ENCODE data around the gene TUB.

The TUB gene

GRCh38 chr11:8080674-8081590, at the start of gene TUB:
TUB (plus strand) TSS chr11:8081211; CDS start chr11:8081511, 300 bp downstream.
- DNase-seq (ENCODE audit: low read depth in 2 of 3, low spot score in 1 of 3) = no peak

GRCh38 chr11:8031248-8032115, 49.5 kb upstream of the TUB start:
- no peak for DNase-seq (ENCODE audit: low read depth in 2 of 3, low spot score in 1 of 3)

- DNase-seq (ENCODE audit: low read depth in 2 of 3, low spot score in 1 of 3) = no peak
Measured at GRCh38 chr11:8032122-8032521, 48.9 kb upstream of the TUB start.

DNA sequence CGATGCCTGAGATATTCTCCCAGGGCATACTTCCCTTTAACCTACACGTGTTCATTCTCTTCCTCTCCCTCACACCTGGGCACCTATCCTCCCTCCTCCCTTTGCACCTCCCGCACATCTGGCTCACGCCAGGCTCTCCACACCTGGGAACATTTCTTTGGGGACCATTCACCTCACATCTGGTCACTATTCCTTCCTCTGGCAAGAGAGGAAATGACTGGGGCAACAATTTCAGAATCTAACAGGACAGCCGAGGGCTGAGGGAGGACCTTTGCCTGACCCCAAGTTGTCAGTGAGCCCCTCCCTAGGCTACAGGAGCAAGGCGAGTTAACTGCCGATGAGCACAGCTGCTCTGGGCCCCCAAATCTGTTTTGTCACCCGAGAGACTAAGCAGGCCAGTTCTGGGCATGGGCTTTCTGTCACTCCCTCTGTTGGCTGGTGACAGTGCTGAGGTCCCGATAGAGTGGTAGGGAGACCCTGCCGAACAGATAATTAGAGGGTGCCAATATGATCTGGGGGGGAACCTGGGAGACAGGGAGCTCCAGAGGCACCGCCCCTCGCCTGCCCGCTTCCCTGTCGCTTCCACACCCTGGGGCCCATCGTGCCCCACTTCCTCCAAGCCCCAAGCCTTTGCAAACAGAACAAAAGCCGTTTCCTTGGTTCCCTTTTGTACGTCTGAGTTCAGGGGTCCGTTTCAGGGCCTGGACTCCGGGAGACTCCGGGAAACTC, 48.3 kb upstream of the TUB start:
- no peak for DNase-seq (ENCODE audit: low read depth in 2 of 3, low spot score in 1 of 3)

- DNase-seq (ENCODE audit: low read depth in 2 of 3, low spot score in 1 of 3) = peak; percentile 14 to 35 (median 31)
Measured at GRCh38 chr11:8033305-8034105, 47.5 kb upstream of the TUB start.

DNA sequence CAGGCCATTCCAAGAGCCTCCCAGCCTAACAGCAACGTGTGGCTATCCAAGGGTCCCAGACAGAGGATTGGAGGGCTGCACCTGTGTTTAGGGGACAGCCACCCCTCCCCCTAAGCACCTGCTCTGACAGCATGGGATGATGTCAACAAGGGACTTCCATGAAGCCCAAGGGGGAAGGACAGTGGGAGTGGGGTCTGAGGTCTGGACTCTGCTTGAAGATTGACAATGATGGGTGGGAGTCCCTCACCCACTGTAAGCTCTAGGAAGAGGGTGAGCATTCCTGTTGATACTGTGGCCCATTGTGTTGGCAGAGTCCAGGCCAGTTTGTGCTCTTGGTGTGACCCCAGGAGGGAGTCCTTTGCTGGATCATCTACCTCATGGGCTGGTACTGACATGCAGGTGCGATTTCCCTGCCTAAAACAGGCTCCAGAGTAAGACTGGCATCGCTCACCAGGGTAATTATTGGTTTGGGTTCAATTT, 46.9 kb upstream of the TUB start:
- no peak for DNase-seq (ENCODE audit: low read depth in 2 of 3, low spot score in 1 of 3)

DNA sequence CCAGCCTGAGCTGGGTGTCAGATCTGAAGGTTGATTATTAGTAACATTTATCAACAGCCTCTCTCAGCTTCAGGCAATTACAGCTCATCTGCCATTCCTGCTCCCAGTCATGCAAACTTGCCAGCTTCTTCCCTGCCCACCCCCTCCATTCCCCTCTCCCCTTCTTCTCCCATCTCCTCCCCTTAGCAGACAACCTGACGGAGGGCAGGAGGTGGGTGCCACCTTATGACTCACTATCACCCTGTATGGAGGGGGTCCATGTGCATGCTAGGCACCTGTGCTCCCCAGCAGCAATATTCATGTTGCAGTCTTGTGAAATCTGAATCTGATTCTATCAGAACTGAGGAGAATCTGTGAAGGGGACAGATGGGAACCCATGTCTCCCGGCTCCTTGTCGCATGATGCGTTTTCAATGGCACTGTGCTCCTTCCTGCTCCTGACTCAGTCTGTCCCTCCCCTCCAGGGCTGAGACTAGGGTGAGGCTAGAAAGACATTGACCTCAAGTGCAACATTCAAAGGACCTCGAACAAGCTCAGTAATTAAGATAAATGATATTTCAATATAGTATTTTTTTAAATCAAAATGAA, 46.3 kb upstream of the TUB start:
- DNase-seq (ENCODE audit: low read depth in 2 of 3, low spot score in 1 of 3) = no peak

DNA sequence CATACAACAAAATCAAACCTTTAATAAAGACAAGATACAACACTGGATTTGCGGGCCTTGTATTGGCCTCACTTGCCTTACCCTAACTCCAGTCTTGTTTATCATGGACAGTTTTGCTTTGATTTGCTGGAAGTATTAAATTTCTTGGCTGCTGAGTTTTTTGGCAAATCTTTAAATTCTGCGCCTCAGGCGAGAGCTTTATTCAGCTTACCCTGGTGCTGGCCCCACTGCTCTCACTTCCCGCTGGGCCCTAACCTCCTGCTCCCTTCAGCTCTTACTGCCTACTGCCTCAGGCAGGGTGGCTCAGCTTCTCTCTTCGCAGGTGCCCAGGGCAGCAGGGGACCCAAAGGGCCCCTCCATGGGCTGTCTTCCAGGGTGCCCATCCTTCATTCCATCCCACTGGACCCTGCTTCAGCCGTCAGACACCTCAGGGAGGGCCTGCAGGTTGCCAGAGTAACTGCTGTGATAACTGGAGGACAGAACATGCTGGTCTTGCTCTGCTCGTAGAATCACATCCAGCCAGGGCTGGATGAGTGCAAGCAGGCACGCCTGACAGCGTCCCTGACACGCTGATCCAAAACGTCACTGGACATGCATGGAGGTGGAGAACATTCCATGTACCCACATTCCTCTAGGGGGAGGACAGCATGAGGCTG, 45.7 kb upstream of the TUB start:
- DNase-seq (ENCODE audit: low read depth in 2 of 3, low spot score in 1 of 3) = no peak

DNA sequence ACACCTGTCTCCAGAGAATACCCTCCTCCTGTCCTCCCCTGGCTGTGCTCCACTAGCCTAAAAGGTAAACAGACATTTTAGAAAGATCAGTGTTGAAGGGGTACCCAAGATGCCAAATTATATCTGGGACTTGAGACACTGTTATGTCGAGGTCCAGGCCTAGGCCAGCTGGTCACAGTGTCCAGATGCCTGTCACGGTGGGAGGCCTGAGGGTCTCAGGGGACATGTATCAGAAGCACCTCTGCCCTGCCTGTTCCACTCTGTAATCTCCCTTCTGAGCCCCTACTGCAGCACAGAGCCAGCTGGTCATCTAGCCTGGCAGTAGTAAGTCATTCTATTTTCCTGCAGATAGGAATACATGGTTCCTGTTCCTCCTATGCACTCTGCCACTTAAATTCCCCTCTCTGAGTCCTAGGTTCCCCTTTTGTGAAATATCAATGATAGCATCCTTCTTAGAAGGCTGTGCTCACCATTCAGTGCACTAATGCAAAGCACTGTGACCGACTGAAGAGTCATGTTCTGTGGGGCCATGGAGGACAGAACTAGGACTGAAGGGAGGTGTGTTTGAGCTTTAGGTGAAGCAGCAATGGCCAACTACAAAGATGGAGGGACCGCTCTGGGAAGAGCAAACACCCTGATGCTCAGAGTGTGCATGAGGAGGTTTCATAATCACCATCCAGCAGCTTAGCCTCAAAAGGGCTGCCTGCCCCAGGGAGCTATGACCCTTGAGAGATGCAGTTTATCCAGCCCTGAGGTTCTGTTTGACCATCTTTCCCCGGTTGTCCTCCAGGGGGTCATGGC, 44.8 kb upstream of the TUB start:
- DNase-seq (ENCODE audit: low read depth in 2 of 3, low spot score in 1 of 3) = no peak

GRCh38 chr11:8036986-8037385, 44.0 kb upstream of the TUB start:
- DNase-seq (ENCODE audit: low read depth in 2 of 3, low spot score in 1 of 3) = no peak

- no peak for DNase-seq (ENCODE audit: low read depth in 2 of 3, low spot score in 1 of 3)
Measured at GRCh38 chr11:8038393-8038792, 42.6 kb upstream of the TUB start.

- no peak for DNase-seq (ENCODE audit: low read depth in 2 of 3, low spot score in 1 of 3)
Measured at GRCh38 chr11:8038811-8039529, 42.0 kb upstream of the TUB start.

DNA sequence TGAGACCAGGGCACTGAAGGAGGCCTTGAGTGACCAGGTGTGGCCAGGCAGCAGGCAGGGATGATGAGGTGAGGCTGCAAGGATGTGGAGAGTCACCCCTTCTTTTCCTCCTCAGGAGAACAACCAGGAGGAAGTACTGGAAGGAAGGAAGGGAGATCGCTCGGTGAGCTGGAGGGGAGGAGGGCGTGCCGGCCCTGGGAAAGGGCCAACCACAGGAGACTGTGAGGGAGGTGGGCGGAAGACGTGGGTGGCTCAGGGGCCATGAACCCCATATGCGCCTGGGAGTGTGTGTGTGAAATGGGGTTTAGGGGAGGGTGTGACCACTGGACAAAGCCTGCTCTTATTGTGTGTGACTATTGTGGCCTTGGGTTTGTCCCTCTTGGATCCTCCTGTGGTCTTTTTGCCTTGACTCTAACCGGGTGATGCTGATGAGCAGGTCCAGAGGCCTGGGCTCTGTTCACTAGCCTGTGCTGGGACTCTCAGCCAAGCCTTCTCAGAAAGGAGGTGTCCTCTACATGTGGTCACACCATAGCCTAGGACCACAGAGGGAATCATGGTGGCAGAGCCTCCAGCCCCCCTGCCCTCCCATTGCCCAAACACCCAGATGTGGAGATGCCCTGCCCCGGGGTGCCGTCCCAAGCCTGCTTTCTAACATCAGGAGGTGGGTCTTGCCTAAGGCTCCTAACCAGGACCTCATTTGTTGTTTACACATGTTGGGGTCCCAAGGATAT, 41.3 kb upstream of the TUB start:
- DNase-seq (ENCODE audit: low read depth in 2 of 3, low spot score in 1 of 3) = no peak

- DNase-seq (ENCODE audit: low read depth in 2 of 3, low spot score in 1 of 3) = no peak
Measured at GRCh38 chr11:8040261-8040920, 40.6 kb upstream of the TUB start.

GRCh38 chr11:8040921-8041285, 40.1 kb upstream of the TUB start:
- DNase-seq (ENCODE audit: low read depth in 2 of 3, low spot score in 1 of 3) = no peak

- no peak for DNase-seq (ENCODE audit: low read depth in 2 of 3, low spot score in 1 of 3)
Measured at GRCh38 chr11:8041576-8041975, 39.4 kb upstream of the TUB start.

DNA sequence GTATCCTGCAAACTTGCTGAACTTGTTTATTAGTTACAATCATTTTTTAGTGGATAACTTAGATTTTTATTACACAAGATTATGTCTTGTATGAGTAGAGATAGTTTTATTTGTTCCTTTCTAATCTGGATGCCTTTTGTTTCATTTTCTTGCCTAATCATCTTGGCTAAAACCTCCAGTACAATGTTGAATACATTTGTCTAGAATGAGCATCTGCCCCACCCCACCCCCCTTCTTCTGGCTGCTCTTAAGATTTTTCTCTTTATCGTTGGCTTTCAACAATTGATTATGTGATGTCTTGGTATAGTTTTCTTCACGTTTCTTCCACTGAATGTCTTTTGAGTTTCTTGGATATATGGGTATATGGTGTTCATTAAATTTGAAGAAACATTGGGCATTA, 37.3 kb upstream of the TUB start:
- DNase-seq (ENCODE audit: low read depth in 2 of 3, low spot score in 1 of 3) = no peak
